Brain microvascular endothelial cell (primary cell): ENCODE measurements around the gene TBX6.

Experiments used
- DNase-seq: peaks from one replicate; pipeline ENCODE4 v3.0.0-alpha.2; 2020
- H3K27ac ChIP-seq: fragments of 250-450 bp; sonication (Bioruptor Pico); 2 replicates; pipeline ENCODE4 v1.5.1; 2020; ENCODE audit warnings: mild to moderate bottlenecking, moderate library complexity
- H3K27me3 ChIP-seq: fragments of 250-450 bp; sonication (Bioruptor Pico); replicated peaks from 2 replicates; pipeline ENCODE4 v1.5.1; 2020; ENCODE audit warnings: mild to moderate bottlenecking
- H3K36me3 ChIP-seq: fragments of 250-450 bp; sonication (Bioruptor Pico); replicated peaks from 2 replicates; pipeline ENCODE4 v1.5.1; 2020; ENCODE audit warnings: mild to moderate bottlenecking
- H3K4me3 ChIP-seq: 2 replicates; pipeline ENCODE4 v1.5.1; 2011; ENCODE audit warnings: low read depth, mild to moderate bottlenecking, control low read depth, low read length, moderate library complexity
- in situ Hi-C: cut with HindIII; loops from 2 replicates; pipeline ENCODE4 v1.10.0; 2017; ENCODE audit warnings: low sequenced_read_pairs, low pct_ligation_motif_present
- TF ChIP-seq, protein P1 (sequence below): IDR thresholded peaks from 2 replicates; pipeline ENCODE4 v1.5.1; 2011; ENCODE audit warnings: low read depth, mild to moderate bottlenecking, moderate library complexity, low read length, control low read depth, inconsistent platforms; ENCODE audit errors: missing control alignments

Gene TBX6, protein sequence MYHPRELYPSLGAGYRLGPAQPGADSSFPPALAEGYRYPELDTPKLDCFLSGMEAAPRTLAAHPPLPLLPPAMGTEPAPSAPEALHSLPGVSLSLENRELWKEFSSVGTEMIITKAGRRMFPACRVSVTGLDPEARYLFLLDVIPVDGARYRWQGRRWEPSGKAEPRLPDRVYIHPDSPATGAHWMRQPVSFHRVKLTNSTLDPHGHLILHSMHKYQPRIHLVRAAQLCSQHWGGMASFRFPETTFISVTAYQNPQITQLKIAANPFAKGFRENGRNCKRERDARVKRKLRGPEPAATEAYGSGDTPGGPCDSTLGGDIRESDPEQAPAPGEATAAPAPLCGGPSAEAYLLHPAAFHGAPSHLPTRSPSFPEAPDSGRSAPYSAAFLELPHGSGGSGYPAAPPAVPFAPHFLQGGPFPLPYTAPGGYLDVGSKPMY

GRCh38 chr16:30091474-30092372 is at the start of gene TBX6:
Gene TBX6 (minus strand): TSS chr16:30091924. CDS start chr16:30091193, 731 bp downstream.
- DNase-seq, result peak; percentile 82
- H3K27me3 ChIP-seq, result no peaks in the 10 kb centered on the region
- no peak within 1 kb of the TSS for H3K27ac ChIP-seq
- TF ChIP-seq, protein P1, sequence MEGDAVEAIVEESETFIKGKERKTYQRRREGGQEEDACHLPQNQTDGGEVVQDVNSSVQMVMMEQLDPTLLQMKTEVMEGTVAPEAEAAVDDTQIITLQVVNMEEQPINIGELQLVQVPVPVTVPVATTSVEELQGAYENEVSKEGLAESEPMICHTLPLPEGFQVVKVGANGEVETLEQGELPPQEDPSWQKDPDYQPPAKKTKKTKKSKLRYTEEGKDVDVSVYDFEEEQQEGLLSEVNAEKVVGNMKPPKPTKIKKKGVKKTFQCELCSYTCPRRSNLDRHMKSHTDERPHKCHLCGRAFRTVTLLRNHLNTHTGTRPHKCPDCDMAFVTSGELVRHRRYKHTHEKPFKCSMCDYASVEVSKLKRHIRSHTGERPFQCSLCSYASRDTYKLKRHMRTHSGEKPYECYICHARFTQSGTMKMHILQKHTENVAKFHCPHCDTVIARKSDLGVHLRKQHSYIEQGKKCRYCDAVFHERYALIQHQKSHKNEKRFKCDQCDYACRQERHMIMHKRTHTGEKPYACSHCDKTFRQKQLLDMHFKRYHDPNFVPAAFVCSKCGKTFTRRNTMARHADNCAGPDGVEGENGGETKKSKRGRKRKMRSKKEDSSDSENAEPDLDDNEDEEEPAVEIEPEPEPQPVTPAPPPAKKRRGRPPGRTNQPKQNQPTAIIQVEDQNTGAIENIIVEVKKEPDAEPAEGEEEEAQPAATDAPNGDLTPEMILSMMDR, result peak; percentile 69
- in situ Hi-C loops, result no loop called here
- H3K36me3 ChIP-seq, result no peaks in the 10 kb centered on the region
- H3K4me3 ChIP-seq, result peak within 1 kb of the TSS; percentile 62

DNA sequence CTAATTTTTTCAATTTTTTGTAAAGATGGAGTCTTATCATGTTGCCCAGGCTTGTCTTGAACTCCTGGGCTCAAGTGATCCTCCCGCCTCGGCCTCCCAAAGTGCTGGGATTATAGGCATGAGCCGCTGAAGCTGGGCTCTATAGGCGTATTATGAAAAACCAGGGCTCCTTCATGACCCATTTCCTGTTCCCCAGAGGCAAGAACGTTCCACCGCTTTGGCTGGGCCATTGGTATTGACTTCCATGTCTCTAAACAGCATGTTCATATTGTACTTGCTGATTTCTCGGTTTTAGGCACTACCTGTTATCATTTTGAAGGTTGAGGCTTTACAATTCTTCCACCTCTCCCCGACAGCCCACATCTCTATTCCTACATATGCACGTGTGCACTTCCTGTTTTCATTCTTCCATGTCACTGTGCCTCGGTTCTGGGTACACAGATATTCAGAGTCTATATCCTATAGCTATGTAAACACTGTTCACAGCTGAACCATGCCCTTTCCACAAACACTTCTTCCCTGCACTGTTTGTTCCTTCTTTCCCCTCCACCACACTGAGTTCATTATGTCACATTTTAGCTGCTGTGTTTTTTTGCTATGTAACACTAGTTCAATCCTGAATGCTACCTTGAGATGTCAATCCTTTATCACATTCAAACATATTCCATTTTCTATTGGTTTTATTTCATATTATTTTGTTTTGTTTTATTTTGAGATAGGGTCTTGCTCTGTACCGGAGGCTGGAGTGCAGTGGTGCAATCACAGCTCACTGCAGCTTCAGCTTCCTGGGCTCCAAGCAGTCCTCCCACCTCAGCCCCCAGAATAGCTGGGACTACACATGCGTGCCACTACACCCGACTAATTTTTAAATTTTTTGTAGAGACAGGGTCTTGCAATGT is 48.1 kb upstream of the TBX6 start:
- TF ChIP-seq, protein P1, result no peak
- Histone ChIP-seq H3K27ac (no peak overlapping the region), H3K36me3 (no peaks in the 10 kb centered on the region), H3K27me3 (no peaks in the 10 kb centered on the region), H3K4me3 (no peak overlapping the region)
- no peak for DNase-seq
- in situ Hi-C loops, result no loop called here

GRCh38 chr16:30137897-30138296 is 46.2 kb upstream of the TBX6 start:
- Histone ChIP-seq H3K27ac (no peak overlapping the region), H3K27me3 (no peaks in the 10 kb centered on the region), H3K4me3 (no peak overlapping the region), H3K36me3 (no peaks in the 10 kb centered on the region)
- DNase-seq, result no peak
- in situ Hi-C loops, result no loop called here
- TF ChIP-seq, protein P1, result no peak

DNA sequence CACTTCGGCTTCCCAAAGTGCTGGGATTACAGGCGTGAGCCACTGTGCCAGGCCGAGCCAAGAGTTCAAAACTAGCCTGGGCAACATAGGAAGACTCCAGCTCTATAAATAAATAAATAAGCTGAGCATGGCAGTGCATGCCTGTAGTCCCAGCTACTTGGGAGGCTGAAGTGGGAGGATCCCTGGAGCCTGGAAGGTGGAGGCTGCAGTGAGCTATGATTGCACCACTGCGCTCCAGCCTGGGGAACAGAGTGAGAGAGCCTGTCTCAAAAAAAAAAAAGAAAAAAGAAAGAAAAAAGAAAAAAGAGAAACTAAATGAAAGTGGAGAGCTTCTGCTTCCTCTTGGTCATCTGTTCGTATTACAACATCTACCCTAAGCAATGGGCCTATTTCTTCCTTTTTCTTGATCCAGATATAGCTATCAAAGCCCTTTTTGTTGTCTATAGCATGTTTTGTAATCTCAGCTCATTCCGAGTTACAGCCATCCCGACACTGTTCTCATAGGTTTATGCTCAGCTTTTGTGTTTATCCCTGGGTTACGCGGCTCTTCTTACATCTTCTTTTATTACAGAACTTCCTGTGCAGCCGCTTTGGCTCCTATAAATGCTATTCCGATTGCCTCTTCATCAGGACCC is 45.4 kb upstream of the TBX6 start:
- Histone ChIP-seq H3K27me3 (no peaks in the 10 kb centered on the region), H3K27ac (no peak overlapping the region), H3K4me3 (no peak overlapping the region), H3K36me3 (no peaks in the 10 kb centered on the region)
- DNase-seq, result no peak
- TF ChIP-seq, protein P1, result no peak
- in situ Hi-C loops, result no loop called here

DNA sequence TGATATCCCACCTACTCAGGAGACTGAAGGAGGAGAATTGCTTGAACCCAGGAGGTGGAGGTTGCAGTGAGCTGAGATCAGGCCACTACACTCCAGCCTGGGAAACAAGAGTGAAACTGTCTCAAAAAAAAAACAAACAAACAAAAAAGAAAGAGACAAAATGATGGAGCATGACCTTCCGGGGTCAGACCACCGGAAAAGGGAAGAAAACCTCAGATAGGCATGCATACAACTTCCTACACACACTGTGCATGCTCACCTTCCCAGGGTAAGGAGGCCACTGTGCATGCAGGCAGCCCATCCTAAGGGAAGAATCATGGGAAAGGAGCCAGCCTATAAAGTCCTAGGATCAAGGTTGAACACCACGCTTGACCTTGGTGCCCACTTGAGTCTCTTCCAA is 40.9 kb upstream of the TBX6 start:
- H3K27me3 ChIP-seq, result no peaks in the 10 kb centered on the region
- H3K27ac ChIP-seq, result no peak overlapping the region
- no peak for DNase-seq
- no peaks in the 10 kb centered on the region for H3K36me3 ChIP-seq
- TF ChIP-seq, protein P1, result no peak
- in situ Hi-C loops, result no loop called here
- H3K4me3 ChIP-seq, result no peak overlapping the region
